Activated T-cell treated with anti-CD3 and anti-CD28 coated beads, Interleukin-2, amount 50 U/mL, for 1 hour (primary cell): Measurements from ENCODE around the gene IFNL1.
A peak's percentile ranks its signal among the peaks of the same experiment; 100 is the strongest.
"Not testable (repeated sequence)": the region's sequence is repeated elsewhere in the genome, so short reads cannot be mapped to it uniquely, and the experiment has no call there.

Experiments
- DNase-seq: peaks from one replicate; pipeline ENCODE4 v3.0.0-alpha.2; 2020

IFNL1 gene

DNA sequence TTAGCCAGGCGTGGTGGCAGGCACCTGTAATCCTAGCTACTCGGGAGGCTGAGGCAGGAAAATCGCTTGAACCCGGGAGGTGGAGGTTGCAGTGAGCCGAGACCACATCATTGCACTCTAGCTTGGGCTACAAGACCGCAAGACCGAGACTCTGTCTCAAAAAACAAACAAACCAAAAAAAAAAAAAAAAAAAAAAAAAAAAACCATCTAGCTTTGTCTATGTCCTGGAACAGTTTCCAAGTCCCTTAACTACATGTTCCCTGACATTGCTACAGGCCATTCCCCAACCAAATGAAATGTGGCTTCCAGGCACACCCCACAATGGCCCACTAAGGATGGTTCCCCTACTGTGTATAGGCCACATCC lies 13.1 kb downstream of the IFNL1 start:
- not testable (repeated sequence) for DNase-seq

- no peak for DNase-seq
Measured at GRCh38 chr19:39310558-39311311, 14.5 kb downstream of the IFNL1 start.

GRCh38 chr19:39314016-39314728 lies 18.0 kb downstream of the IFNL1 start:
- no peak for DNase-seq

GRCh38 chr19:39315933-39316332 lies 19.7 kb downstream of the IFNL1 start:
- DNase-seq: no peak

DNA sequence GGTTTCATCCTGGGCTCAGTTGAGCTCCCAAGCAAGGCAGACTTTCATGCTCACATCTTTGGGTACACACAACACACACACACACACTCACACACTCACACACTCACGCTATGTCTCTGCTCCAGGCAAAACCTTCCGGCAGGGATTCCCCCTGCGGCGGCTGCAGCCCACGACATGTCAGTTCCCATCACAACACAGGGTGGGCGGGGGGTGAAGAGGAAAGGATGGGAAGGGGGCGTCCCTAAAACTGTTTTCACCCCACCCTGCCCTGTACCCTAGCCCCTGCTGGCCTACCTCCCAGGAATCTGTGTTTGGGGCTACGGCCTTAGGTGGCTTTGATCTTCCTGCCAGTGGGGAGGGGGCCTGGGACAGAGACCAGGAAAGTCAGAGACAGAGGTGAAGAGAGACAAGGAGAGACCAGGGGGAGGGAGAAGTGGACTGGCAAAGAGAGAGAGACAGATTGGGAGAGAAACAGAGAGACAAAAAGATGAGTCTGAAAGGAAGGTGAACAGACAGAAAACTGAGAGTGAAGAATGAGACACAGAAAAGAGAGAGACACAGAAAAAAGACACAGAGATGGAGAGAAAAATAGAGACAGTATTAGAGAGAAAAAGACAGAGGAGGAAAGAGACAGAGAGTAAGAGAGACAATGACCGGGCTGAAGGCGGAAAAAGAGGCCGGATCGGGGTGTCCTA lies 20.6 kb downstream of the IFNL1 start:
- DNase-seq: no peak

DNA sequence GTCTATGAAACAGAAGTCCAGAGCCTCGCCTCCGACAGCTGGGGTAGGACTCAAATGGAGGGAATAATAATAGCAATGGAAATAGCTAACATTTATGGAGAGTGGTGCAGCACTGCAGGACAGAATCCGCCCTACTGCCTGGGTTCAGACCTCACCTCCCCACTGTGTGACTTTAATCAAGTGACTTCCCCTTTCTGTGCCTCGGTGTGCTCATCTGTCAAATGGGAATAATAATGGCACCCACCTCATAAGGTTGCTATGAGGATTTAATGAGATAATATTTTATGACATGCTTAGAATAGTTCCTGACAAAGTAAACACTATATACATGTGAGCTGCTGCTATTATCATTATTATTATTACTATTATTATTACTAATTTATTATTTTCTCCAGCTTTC lies 21.3 kb downstream of the IFNL1 start:
- no peak for DNase-seq

DNA sequence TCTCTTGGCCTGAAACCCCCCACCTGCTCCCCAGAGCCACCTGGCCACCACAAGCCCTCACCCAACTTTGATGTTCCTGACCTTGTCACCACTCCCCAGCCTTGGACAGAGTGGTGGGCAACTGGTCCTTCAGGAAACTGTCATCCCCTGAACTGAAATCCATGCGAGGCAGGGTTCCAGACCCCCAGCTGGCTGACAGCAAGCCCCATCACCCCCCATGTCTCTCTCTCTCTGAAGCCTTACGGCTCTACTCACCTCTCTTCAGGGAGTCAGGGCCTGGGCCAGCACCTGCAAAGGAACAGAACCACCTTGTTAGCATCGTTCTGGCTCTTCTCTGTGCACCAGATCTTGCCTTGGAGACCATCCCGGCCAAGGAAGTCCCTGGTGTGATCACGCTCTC lies 21.9 kb downstream of the IFNL1 start:
- no peak for DNase-seq

DNA sequence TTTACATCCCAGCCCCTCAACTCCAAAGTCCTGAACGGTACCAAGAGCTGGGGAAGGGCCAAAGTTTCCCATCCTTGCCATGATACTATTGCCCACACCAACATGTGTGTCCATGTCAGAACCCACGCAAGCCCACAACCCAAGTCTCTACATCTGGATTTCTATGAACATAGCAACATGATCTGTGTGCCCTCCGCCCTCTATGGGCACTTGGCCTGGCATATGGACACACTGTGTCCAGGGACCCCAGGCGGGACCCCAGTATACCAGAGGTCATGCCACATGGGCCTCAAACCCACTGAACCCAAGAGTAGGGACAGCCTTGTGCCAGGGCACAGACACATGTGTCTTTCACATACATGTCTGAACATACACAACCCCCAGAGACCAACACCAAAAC lies 22.5 kb downstream of the IFNL1 start:
- DNase-seq: no peak

DNA sequence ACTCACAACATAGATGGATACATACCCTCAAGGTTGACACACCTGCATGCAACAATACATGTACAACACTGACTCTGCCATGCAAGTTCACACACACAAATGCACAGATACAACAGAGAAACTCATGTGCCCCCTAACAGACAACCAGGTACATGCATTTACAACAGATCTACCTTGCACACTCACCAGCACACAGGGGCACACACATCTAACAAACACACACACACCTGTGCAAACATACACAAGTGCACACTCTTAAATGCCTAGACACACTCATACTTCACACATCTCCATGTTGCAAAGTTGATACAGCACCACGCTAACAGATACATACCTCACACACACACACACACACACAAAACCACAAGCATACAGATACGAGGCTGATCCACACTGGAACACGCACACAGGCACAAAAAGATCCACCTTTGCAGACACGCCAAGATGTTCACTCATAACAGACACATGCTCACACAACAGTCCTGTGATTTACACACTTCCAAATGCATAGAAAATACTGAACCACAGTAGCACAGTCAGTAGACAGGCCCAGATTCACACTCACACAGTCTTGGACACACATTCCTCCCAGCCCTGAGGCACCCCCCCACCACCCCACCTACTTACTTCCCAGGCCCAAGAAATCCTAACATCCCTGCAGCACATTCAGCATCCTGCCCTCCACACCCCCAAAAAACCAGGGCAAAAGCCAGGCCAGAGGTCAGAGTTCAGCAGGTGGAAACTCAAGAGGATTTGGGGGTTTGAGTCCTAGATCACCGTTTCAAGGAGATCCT lies 23.1 kb downstream of the IFNL1 start:
- no peak for DNase-seq

- no peak for DNase-seq
Measured at GRCh38 chr19:39319892-39320248, 23.7 kb downstream of the IFNL1 start.

- no peak for DNase-seq
Measured at GRCh38 chr19:39321117-39321831, 25.1 kb downstream of the IFNL1 start.

GRCh38 chr19:39321832-39322176 lies 25.6 kb downstream of the IFNL1 start:
- DNase-seq: no peak

DNA sequence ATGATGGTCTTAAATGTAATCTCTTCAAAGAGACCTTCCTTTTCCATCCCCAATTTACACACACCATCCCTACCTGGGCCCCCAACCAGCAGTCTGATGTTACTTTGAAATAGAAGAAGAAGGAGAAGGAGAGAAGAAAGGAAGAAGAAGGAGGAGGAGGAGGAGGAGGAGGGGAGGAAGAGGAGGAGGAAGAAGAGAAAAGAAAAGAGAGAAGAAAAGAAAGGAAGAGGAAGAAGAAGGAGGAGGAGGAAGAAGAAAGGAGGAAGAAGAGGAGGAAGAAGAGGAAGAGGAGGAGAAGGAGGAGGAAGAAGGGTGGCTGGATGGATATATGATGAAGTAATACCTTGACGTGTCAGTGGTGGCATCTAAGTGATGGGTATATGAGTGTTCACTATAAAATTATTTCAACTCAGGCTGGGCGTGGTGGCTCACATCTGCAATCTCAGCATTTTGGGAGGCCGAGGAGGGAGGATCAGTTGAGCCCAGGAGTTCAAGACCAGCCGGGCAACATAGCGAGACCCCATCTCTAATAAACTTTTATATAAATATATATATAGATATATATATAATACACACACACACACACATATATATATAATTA lies 28.1 kb downstream of the IFNL1 start:
- DNase-seq: no peak

DNA sequence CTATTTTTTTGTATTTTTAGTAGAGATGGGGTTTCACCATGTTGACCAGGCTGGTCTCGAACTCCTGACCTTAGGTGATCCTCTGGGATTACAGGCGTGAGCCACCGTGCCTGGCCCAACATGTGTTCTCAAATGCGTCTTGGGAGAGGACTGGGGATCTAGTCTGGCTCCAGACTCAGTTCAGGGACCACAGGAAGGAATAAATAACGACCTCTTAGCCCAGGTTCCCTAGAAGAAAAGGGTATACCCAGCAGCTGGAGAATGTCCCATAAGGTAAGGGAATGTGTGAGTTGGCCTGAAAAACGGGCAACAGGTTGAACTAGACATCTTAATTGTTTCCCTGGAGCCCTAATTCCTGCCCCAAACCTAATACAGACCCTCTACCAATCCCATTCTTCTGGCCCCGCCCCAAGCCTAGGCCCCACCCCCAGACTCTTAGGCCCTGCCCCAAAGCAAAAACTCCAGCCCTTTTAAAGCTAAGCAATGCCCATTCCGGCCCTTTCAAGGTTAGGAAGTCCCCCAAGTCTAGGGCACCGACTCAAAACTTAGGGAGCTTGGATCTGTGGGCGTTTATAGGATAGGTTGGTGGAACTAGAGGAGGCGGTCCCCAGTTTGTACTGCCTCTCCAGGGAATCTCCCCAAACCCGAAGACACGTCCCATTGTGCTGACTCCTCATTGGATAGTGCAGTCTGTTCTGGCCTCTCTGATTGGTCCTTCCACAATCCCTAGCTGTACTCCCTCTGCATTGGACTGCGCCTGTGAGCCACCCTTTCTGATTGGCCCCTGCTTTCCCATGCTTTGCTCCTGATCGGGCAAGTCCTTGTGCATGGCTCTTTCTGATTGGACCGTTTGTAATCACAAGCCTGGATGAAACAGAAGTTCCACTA lies 29.8 kb downstream of the IFNL1 start:
- DNase-seq: no peak

DNA sequence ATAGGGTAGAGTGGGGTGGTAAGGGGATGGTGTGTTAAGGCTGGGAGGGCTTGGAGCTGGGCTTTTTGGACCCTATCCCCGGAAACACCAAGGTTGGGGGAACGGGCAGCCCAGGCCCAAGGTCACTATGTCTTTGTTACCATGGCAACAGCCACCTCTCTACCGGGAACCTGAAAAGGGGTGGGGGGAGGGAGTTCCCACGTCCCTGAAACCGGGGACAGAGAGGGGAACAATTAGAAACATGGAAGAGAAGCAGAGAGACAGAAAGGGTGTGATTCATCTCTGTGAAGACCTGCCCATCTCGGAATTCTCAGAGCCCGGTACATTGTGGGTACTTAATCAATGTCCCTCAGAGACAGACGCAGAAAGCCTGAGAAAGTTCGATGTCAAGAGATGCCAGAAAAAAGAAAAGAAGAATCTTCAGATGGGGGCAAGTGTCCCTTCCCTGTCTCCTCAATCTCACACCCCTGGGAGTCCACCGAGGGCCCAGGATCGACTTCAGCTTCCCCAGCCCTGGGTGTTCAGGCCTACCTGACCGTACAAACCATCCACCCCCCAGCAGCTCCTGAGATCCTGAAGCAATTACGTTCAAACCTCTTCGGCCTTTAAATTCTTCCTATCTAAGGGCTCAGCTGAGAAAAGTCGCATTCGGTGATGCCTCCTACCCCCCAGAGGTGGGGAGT lies 31.3 kb downstream of the IFNL1 start:
- no peak for DNase-seq

GRCh38 chr19:39328046-39328705 lies 32.0 kb downstream of the IFNL1 start:
- peak; percentile 87 for DNase-seq

DNA sequence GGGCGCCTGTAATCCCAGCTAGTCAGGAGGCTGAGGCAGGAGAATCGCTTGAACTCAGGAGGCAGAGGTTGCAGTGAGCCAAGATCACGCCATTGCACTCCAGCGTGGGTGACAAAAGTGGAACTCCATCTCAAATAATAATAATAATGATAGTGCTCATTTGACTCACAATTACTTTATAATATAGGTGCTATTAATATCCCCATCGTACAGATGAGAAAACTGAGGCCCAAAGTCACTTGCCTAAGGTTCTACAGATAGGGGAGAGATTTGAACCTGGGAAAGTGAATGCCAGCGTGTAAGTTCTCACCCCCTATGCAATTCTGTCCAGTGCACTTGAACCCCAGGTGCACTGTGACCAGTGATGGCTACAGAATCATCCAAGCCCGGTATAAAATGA lies 33.7 kb downstream of the IFNL1 start:
- DNase-seq: no peak

GRCh38 chr19:39332293-39332692 lies 36.1 kb downstream of the IFNL1 start:
- no peak for DNase-seq

GRCh38 chr19:39332738-39333137 lies 36.5 kb downstream of the IFNL1 start:
- not testable (repeated sequence) for DNase-seq

- DNase-seq: no peak
Measured at GRCh38 chr19:39333507-39333906, 37.3 kb downstream of the IFNL1 start.
